Measurements from ENCODE around the gene SEC22A.

GRCh38 chr3:123287962-123288302 lies 86.2 kb downstream of the SEC22A start:
- TF ChIP-seq POLR2A (IDR thresholded peaks at IDR 0.05) (no peak), CTCF (IDR thresholded peaks at IDR 0.05) (no peak)

All from adrenal gland (tissue), 5 donors.